Muscle layer of duodenum (tissue), 2 donors: Measurements from ENCODE around the gene DMAC1.

Source experiments
- H3K27ac ChIP-seq: one replicate; pipeline ENCODE4 v1.7.0; 2013; ENCODE audit warnings: mild to moderate bottlenecking, low read length
- H3K27me3 ChIP-seq: one replicate; pipeline ENCODE4 v1.7.0; 2013; ENCODE audit warnings: low read depth, mild to moderate bottlenecking, control low read depth, low read length
- H3K36me3 ChIP-seq, 2 donors: one replicate each; pipeline ENCODE4 v1.7.0; 2013; ENCODE audit warnings: low read length in 2 of 2, control low read depth in 1 of 2, mild to moderate bottlenecking in 1 of 2; ENCODE audit not compliant: insufficient read depth in 2 of 2, control insufficient read depth in 1 of 2
- H3K4me1 ChIP-seq, 2 donors: one replicate each; pipeline ENCODE4 v1.7.0; 2013; ENCODE audit warnings: low read length in 2 of 2, mild to moderate bottlenecking in 2 of 2, control low read depth in 1 of 2, moderate library complexity in 1 of 2; ENCODE audit not compliant: insufficient read depth in 2 of 2, control insufficient read depth in 1 of 2
- H3K4me3 ChIP-seq, 2 donors: one replicate each; pipeline ENCODE4 v1.7.0; 2013; ENCODE audit warnings: low read length in 2 of 2, low read depth in 1 of 2, mild to moderate bottlenecking in 1 of 2
- H3K9me3 ChIP-seq, 2 donors: one replicate each; pipeline ENCODE4 v1.7.0; 2013; ENCODE audit warnings: low read length in 2 of 2, control low read depth in 1 of 2, mild to moderate bottlenecking in 1 of 2; ENCODE audit not compliant: control insufficient read depth in 1 of 2
- donor health status: healthy.

DMAC1 gene

DNA sequence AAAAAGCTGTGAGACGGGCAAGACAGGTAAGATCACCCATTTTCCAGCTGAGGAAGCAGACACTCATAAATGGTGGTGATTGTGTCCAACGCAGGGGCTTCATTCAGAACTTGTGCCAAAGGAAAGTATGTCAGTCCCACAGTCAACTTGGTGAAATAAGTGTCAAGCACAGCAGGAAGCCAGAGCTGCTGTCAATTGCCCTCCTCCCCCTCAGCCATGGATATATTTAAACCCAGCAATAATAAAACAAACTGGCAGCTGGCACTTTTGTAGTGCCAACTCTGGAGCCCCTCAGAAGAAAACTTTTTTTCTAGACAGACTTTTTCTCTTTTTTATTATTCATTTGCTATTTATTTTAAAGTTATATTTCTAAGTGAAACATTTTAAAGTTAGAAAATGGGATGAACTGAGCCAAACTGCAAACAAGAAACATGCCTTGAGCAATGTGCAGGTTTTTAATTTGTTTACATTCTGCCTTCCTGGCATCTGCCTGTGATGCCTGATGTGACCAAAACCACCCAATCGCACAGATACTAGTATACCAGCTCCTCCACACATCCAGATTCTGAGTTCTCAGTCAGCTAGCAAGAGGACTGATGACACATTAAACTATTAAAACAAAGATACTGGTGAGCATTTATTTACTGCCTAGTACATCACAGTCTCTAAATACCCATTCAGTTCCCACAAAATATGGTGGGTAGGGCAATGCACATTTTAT lies 17.0 kb downstream of the DMAC1 start:
- H3K27ac ChIP-seq: no peak overlapping the region
- no peaks in the 10 kb centered on the region for H3K4me1 ChIP-seq
- H3K27me3 ChIP-seq: no peaks in the 10 kb centered on the region
- H3K4me3 ChIP-seq: no peak overlapping the region
- no peaks in the 10 kb centered on the region for H3K36me3 ChIP-seq
- H3K9me3 ChIP-seq: no peaks in the 10 kb centered on the region

DNA sequence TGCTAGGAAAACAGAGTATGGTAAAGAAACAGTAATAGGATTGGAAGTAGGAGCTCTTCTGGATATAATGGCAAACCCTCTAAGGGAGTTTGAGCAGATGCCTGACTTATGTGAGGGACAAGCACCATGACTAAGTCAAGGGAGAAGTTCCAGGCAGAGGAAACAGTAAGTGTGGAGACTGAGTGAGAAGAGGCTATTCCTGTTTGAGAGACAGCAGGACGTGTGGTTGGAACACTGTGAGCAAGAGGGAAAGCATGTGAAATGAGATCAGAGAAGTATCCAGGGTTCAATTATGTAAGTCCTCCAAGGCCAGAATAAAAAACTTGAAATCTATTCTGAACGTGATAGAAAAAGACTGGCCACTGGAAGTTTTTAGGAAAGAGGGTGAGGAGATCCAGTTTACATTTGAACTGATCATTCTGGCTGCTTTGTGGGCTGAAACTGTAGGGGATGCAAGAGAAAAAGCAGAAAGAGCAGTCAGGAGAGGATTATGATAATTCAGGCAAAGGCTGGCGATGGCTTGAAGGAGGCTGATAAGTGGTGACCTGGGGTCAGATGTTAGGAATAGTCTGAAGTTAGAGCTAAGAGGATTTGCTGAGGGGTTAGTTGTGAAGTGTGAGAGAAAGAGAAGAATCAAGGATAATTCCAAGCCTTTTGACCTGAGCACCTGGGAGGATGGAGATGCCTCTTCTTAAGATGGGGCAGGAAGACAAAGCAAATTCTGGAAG lies 19.2 kb downstream of the DMAC1 start:
- H3K36me3 ChIP-seq: no peaks in the 10 kb centered on the region
- no peak overlapping the region for H3K27ac ChIP-seq
- no peaks in the 10 kb centered on the region for H3K9me3 ChIP-seq
- H3K27me3 ChIP-seq: no peaks in the 10 kb centered on the region
- H3K4me1 ChIP-seq: no peaks in the 10 kb centered on the region
- H3K4me3 ChIP-seq: no peak overlapping the region

DNA sequence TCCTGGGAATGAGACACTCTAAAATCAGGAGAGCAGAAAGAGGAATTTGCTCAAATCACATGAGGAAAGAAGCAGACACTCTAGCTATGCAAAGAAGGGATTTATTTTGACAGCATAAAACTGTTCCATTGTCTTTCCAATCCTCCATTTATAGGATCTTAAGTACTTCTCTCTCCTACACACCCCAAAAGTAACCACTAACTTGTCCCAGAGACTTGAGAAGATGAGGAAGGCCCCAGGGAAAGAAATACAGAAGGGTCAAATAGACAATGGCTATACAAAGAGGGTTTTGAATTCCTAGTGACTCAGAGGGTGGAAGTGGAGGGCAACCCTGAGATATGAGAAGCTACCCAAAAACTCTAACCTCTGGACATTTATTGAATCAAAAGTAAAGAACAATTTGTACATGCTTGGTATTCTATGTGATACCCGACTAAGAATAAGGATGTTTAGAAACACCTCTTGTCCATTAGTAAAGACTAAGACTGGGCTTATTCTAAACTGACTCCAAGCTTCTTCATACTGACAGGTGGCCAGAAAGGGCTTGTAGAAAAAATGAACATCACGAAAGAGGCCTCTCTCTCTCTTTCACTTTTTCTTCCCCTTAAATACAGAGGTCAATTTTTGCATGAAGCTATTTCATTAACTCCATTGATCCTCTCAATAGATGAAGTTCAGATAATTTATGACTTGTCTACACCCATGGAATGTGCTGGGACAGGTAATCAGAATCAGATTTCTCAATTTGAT lies 20.6 kb downstream of the DMAC1 start:
- no peak overlapping the region for H3K4me3 ChIP-seq
- H3K36me3 ChIP-seq: no peaks in the 10 kb centered on the region
- H3K4me1 ChIP-seq: no peaks in the 10 kb centered on the region
- no peak overlapping the region for H3K27ac ChIP-seq
- no peaks in the 10 kb centered on the region for H3K27me3 ChIP-seq
- no peaks in the 10 kb centered on the region for H3K9me3 ChIP-seq

DNA sequence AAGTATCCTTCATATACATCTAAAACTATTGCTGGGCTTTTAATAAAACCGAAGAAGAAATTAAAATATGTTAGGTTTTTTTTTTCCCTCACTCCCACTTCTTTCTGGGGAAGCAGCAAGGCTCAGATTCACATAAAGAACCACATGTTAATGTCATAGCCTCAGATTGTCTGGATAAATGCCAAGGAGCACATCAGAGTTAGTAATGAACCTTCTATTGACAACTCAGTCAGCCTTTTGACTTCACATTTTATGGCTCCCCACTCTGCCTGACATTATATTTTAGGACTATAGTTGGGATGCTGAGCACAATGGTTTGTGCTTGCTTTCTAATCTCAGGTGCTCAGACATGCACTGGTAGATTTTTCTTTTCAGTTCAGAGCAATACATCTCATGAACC lies 21.8 kb downstream of the DMAC1 start:
- H3K27ac ChIP-seq: no peak overlapping the region
- H3K27me3 ChIP-seq: no peaks in the 10 kb centered on the region
- no peaks in the 10 kb centered on the region for H3K9me3 ChIP-seq
- no peaks in the 10 kb centered on the region for H3K4me1 ChIP-seq
- no peak overlapping the region for H3K4me3 ChIP-seq
- no peaks in the 10 kb centered on the region for H3K36me3 ChIP-seq

DNA sequence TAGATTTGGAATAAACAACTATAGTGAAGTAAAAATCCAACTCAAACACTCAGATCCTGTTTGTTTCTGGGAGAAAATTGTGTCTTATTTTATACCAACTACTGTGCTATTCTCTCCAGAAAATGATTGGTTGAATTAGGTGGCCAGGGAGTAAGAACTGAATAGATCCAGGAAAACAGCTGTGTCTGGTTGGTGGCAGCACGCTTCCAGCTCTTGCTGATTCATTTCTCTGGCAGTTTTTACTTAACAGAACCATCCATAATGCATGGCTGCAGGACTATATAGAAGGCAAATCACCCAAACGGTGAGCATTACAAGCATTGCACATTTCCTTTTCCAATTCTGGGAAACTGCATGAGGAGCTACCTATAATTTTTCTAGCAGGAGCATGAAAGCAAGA lies 29.5 kb downstream of the DMAC1 start:
- Histone ChIP-seq H3K27me3 (no peaks in the 10 kb centered on the region), H3K36me3 (no peaks in the 10 kb centered on the region), H3K4me3 (no peak overlapping the region), H3K27ac (no peak overlapping the region), H3K9me3 (peaks cover 3 to 6% of the 10 kb centered on the region in 2 donors), H3K4me1 (no peaks in the 10 kb centered on the region)

DNA sequence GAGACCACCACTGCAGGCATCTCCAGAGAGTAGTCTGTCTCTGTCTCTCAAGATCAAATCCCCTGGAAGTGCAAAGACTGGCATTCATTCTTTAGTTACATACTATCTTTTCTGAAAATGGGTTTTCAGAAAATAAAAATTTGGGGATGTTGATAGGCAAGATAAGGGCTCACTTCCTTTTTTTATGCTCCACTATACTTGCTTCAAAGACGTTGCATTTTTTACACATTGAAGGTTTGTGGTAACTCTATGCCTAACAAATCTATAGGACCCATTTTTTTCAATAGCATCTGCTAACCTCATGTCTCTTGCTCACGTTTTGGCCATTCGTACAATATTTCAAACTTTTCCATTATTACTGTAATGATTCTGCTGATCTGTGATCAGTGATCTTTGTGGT lies 37.0 kb downstream of the DMAC1 start:
- no peaks in the 10 kb centered on the region for H3K27me3 ChIP-seq
- H3K36me3 ChIP-seq: no peaks in the 10 kb centered on the region
- no peaks in the 10 kb centered on the region for H3K4me1 ChIP-seq
- H3K4me3 ChIP-seq: no peak overlapping the region
- H3K9me3 ChIP-seq: peaks cover 0 to 5% of the 10 kb centered on the region in 2 donors
- no peak overlapping the region for H3K27ac ChIP-seq

DNA sequence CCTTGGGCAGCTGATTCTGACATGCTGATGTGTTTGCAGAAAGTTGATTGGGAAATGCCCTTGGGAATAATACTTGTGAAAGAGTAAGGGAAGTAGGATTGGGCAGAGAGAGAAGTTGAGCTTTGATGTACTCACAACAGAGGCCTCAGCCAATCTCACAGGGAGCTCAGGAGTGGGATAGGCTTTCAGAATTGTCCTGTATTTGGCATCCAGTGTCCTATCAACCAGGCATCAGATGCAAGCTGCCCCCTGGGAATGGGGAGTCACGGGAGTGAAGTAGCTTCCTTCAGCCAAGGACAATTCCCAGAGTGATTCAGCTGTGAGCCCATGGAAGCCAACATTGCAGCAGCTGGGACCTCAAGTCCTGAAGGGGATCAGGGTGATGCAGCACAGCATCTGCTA lies 39.6 kb downstream of the DMAC1 start:
- no peaks in the 10 kb centered on the region for H3K4me1 ChIP-seq
- H3K9me3 ChIP-seq: peaks cover 0 to 1% of the 10 kb centered on the region in 2 donors
- H3K27ac ChIP-seq: no peak overlapping the region
- no peaks in the 10 kb centered on the region for H3K27me3 ChIP-seq
- H3K4me3 ChIP-seq: no peak overlapping the region
- H3K36me3 ChIP-seq: no peaks in the 10 kb centered on the region

DNA sequence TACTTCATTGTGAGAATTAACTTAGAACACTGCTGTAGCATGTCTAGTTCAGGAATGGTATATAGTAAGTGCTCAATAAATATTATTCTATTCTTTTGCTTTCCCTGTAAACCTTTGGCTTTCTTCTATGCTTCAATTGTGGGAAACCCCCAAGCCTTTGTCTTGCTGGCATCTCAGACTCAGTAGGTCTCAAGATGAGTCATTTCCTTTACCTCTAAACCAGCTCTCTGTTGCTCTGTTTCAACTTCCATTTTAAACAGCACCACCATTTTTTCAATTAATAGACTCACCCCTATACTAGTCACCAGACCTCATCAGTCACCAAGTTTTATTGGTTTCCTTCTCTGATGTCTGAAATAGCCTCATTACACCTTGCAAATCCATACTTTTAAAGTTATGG lies 43.5 kb downstream of the DMAC1 start:
- Histone ChIP-seq H3K36me3 (no peaks in the 10 kb centered on the region), H3K4me1 (no peaks in the 10 kb centered on the region), H3K9me3 (no peaks in the 10 kb centered on the region), H3K27ac (no peak overlapping the region), H3K27me3 (no peaks in the 10 kb centered on the region), H3K4me3 (no peak overlapping the region)

DNA sequence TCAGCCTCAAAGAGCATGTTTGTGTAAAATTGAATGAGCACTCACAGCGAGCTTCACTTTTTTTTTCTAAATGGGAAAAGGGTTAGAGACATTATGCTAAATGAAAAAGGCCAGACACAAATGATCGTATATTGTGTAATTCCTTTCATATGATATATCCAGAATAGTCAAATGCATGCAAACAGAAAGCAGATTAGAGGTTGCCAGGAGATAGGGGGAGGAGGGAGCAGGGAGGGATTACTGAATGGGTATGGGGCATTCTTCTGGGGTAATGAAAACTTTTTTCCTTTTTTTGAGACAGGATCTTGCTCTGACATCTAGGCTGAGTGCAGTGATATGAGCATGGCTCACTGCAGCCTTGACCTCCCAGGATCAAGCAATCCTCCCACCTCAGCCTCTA lies 47.1 kb downstream of the DMAC1 start:
- Histone ChIP-seq H3K4me1 (no peaks in the 10 kb centered on the region), H3K27me3 (no peaks in the 10 kb centered on the region), H3K4me3 (no peak overlapping the region), H3K9me3 (no peaks in the 10 kb centered on the region), H3K36me3 (no peaks in the 10 kb centered on the region), H3K27ac (no peak overlapping the region)
